Measurements from ENCODE around the gene DGCR8.

DGCR8 gene

DNA sequence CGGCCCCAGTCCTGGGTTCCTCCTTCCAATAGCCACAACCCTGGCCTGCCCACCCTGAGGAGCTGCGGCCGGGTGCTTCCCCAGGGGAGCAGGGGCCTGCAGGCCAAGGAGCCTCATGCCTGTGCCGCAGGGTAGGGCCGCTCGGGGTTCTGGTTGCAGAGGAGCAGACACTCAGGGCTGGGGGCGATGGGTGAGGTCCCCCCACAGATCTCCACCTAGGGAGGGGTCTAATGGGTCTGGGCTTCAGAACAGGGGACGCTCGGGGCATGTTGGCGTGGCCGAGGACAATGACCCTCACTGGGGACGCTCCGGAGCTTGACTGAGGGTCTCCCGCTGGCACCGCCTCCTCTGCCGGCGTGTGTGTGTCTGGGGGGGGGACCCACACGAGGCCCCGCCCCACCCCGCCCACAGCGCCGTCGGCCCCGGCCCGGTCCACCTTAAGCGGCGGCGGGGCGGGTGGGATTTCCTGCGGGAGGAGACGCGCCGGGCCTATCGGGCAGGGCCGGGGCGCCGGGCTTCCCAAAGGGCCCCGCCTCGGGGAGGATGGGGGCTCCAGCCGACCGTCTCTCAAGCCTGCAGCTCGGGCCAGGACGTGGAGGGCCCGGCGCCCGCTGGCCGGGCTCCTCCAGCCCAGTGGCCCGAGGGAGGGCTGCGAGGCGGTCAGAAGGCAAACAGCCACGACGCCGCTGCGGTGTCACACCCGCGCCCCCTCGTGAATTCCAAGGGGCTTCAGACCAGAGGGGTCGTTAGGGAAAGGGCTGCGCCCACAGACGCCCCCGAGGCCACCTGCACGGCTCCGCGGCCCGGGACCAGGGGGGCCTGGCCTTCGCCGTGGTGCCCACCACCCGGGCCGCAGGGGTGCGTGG, 50.9 kb downstream of the DGCR8 start:
- TF ChIP-seq, protein P1, sequence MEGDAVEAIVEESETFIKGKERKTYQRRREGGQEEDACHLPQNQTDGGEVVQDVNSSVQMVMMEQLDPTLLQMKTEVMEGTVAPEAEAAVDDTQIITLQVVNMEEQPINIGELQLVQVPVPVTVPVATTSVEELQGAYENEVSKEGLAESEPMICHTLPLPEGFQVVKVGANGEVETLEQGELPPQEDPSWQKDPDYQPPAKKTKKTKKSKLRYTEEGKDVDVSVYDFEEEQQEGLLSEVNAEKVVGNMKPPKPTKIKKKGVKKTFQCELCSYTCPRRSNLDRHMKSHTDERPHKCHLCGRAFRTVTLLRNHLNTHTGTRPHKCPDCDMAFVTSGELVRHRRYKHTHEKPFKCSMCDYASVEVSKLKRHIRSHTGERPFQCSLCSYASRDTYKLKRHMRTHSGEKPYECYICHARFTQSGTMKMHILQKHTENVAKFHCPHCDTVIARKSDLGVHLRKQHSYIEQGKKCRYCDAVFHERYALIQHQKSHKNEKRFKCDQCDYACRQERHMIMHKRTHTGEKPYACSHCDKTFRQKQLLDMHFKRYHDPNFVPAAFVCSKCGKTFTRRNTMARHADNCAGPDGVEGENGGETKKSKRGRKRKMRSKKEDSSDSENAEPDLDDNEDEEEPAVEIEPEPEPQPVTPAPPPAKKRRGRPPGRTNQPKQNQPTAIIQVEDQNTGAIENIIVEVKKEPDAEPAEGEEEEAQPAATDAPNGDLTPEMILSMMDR (IDR thresholded peaks at IDR 0.05; ENCODE audit: low read depth, low read length, poor library complexity, severe bottlenecking), result no peak
- peak; percentile 95 for TF ChIP-seq EZH2phosphoT487 (IDR thresholded peaks at IDR 0.05; ENCODE audit: borderline replicate concordance, low read length)
- no peaks in the 10 kb centered on the region for H3K79me2 ChIP-seq (ENCODE audit: control insufficient read depth, low read length)
- peak overlapping the region; percentile 67 for H3K4me3 ChIP-seq (ENCODE audit: low read length)
- H3K27me3 ChIP-seq (ENCODE audit: control insufficient read depth, low read length), result peaks cover 24% of the 10 kb centered on the region
- peak overlapping the region; percentile 66 for H3K4me2 ChIP-seq (ENCODE audit: low read length)
- no peaks in the 10 kb centered on the region for H3K9me2 ChIP-seq (replicated peaks; ENCODE audit: control insufficient read depth, low read length)
- H3K9me3 ChIP-seq (ENCODE audit: control insufficient read depth, insufficient read depth, low read length), result no peaks in the 10 kb centered on the region
- H3K27ac ChIP-seq (ENCODE audit: low read depth, low read length), result no peak overlapping the region
- H3K36me3 ChIP-seq (ENCODE audit: control insufficient read depth, low read length), result peaks cover 30% of the 10 kb centered on the region
- H3K4me1 ChIP-seq (ENCODE audit: control insufficient read depth, low read length), result peaks cover 9% of the 10 kb centered on the region; the same call in 1 of the 2 replicates
- H3F3A ChIP-seq (ENCODE audit: control insufficient read depth, insufficient read depth), result peaks cover 25% of the 10 kb centered on the region
- H4K20me1 ChIP-seq (ENCODE audit: control insufficient read depth, insufficient read depth, low read depth, low read length), result peaks cover 3% of the 10 kb centered on the region; the same call in 1 of the 2 replicates

DNA sequence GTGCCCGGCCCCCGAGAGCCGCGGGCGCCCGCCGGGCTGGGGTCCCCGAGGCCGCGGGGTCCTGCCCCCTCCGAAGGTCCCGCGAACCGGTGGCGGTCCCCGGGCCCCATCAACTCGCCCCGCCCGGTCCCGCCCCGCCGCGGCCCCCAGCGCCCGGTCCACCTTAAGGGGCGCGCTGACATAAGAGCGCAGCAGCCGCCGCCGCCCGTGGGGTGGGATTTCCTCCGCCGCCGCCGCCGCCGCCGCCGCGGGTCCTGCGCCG, 51.5 kb downstream of the DGCR8 start, which contains the start of gene ZDHHC8:
Gene ZDHHC8, plus strand, starts transcription at position 208 of the 262 bp plus-strand sequence. CDS start 144 bp downstream, outside the sequence.
- no peak for TF ChIP-seq EZH2phosphoT487 (IDR thresholded peaks at IDR 0.05; ENCODE audit: borderline replicate concordance, low read length)
- TF ChIP-seq, protein P1 (IDR thresholded peaks at IDR 0.05; ENCODE audit: low read depth, low read length, poor library complexity, severe bottlenecking), result no peak
- Histone ChIP-seq H3K4me1 (ENCODE audit: control insufficient read depth, low read length) (peaks cover 9% of the 10 kb centered on the region; the same call in 1 of the 2 replicates), H3K27me3 (ENCODE audit: control insufficient read depth, low read length) (peaks cover 24% of the 10 kb centered on the region), H3K79me2 (ENCODE audit: control insufficient read depth, low read length) (no peaks in the 10 kb centered on the region), H3K9me3 (ENCODE audit: control insufficient read depth, insufficient read depth, low read length) (no peaks in the 10 kb centered on the region), H3K4me3 (ENCODE audit: low read length) (peak within 1 kb of the TSS; percentile 67), H3K9me2 (replicated peaks; ENCODE audit: control insufficient read depth, low read length) (no peaks in the 10 kb centered on the region), H3K27ac (ENCODE audit: low read depth, low read length) (no peak within 1 kb of the TSS), H3K4me2 (ENCODE audit: low read length) (peak within 1 kb of the TSS; percentile 66), H3K36me3 (ENCODE audit: control insufficient read depth, low read length) (peaks cover 24% of the 10 kb centered on the region), H4K20me1 (ENCODE audit: control insufficient read depth, insufficient read depth, low read depth, low read length) (peaks cover 3% of the 10 kb centered on the region; the same call in 1 of the 2 replicates), H3F3A (ENCODE audit: control insufficient read depth, insufficient read depth) (peaks cover 23% of the 10 kb centered on the region)

DNA sequence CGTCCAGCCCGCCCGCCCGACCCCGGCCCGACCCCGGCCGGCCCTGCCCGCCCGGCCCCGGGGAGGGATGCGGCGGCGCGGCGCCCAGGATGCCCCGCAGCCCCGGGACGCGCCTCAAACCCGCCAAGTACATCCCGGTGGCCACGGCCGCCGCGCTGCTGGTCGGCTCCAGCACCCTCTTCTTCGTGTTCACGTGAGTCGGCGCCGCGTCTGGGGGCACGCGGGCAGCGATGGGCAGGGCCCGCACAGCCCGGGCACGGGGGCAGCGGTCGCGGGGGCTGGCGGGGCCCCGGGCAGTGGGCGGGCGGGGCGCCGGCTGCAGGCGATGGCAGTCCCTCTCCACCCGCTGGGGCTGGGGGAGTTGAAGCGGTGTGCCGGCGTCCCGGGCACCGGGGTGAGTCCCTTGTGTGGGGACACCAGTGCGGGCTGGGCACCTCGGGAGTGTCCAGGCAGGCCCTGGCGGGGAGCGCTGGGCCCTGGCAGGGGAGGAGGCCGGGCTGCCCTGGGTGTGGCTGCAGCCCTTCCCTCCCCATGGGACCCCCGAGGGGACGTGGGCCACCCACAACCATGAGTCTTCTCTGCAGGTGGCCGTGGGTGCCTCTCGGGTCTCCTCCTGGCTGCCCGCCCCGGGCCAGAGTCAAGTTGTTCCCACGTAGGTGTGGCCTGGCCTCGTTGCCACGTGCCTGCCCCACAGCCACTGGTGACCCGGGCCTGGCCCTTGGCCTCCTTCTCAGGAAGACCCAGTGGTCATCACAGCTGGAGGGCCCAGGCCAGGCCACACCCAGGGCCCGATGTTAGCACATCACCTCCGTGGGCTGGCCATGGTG, 52.0 kb downstream of the DGCR8 start:
- Histone ChIP-seq H3K79me2 (ENCODE audit: control insufficient read depth, low read length) (no peaks in the 10 kb centered on the region), H3K9me3 (ENCODE audit: control insufficient read depth, insufficient read depth, low read length) (no peaks in the 10 kb centered on the region), H3K36me3 (ENCODE audit: control insufficient read depth, low read length) (peaks cover 19% of the 10 kb centered on the region), H4K20me1 (ENCODE audit: control insufficient read depth, insufficient read depth, low read depth, low read length) (peaks cover 3% of the 10 kb centered on the region; the same call in 1 of the 2 replicates), H3K4me2 (ENCODE audit: low read length) (peak overlapping the region; percentile 44), H3K27ac (ENCODE audit: low read depth, low read length) (no peak overlapping the region), H3F3A (ENCODE audit: control insufficient read depth, insufficient read depth) (peaks cover 18% of the 10 kb centered on the region), H3K27me3 (ENCODE audit: control insufficient read depth, low read length) (peaks cover 24% of the 10 kb centered on the region), H3K4me3 (ENCODE audit: low read length) (peak overlapping the region; percentile 54), H3K9me2 (replicated peaks; ENCODE audit: control insufficient read depth, low read length) (no peaks in the 10 kb centered on the region), H3K4me1 (ENCODE audit: control insufficient read depth, low read length) (peaks cover 9% of the 10 kb centered on the region; the same call in 1 of the 2 replicates)
- peak; percentile 86 for TF ChIP-seq EZH2phosphoT487 (IDR thresholded peaks at IDR 0.05; ENCODE audit: borderline replicate concordance, low read length)
- TF ChIP-seq, protein P1 (IDR thresholded peaks at IDR 0.05; ENCODE audit: low read depth, low read length, poor library complexity, severe bottlenecking), result no peak

All from DOHH2 (cell line).